Measurements from ENCODE around the gene SPATA18. TPM values are rescaled to one million over a fixed set of nuclear protein-coding genes. Genes with fewer than 3 reads are reported as not detected.

SPATA18 gene
- total and polyA plus RNA-seq, 7 donors: 1.8 to 13.0 (median 3.2) TPM

GRCh38 chr4:52110171-52110570, 59.1 kb downstream of the SPATA18 start:
- WGBS, 2 donors: 85 to 86% methylated on average over 1 of the region's 1 CpG
- intact Hi-C loops (cut with DNase I): no loop called here

DNA sequence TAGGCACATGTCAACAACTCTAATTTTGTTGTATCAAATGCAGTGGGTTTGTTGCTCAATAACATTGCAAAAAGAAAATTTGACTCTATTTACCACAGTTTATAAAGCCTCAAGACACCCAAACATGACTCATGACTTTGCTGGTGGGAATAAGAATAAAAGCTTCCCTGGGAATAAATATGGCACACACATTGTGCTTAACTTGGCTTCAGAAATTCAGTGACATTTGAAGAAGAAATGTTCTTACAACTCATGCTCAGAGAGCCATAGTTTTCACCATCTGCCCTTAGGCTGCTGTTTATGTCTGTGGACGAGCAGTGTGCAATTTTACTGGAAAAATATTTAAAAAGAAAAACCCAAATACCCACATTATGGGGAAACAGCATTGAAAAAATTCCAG, 60.9 kb downstream of the SPATA18 start:
- Histone ChIP-seq H3K4me1 (no peaks in the 10 kb centered on the region), H3K27ac (no peak overlapping the region), H3K9me3 (no peaks in the 10 kb centered on the region), H3K4me3 (no peak overlapping the region), H3K27me3 (no peaks in the 10 kb centered on the region), H3K36me3 (no peaks in the 10 kb centered on the region)
- DNase-seq: no peak
- WGBS, 2 donors: 59 to 78% methylated on average over 1 of the region's 1 CpG
- intact Hi-C loops (cut with DNase I): no loop called here
- TF ChIP-seq POLR2A (IDR thresholded peaks at IDR 0.05): no peak
- TF ChIP-seq CTCF (IDR thresholded peaks at IDR 0.05): no peak
- TF ChIP-seq EP300 (IDR thresholded peaks at IDR 0.05): no peak
- no peak for TF ChIP-seq POLR2AphosphoS5 (IDR thresholded peaks at IDR 0.05)

More at GRCh38 chr4:52110171-52110570, 59.1 kb downstream of the SPATA18 start:
- no peak for TF ChIP-seq POLR2A (IDR thresholded peaks at IDR 0.05)
- TF ChIP-seq POLR2AphosphoS5 (IDR thresholded peaks at IDR 0.05): no peak
- no peak for TF ChIP-seq EP300 (IDR thresholded peaks at IDR 0.05)
- H3K27ac ChIP-seq: no peak overlapping the region
- H3K4me3 ChIP-seq: no peak overlapping the region
- no peaks in the 10 kb centered on the region for H3K9me3 ChIP-seq
- no peaks in the 10 kb centered on the region for H3K36me3 ChIP-seq
- no peaks in the 10 kb centered on the region for H3K4me1 ChIP-seq
- DNase-seq: no peak
- H3K27me3 ChIP-seq: no peaks in the 10 kb centered on the region

GRCh38 chr4:52112411-52112810, 61.3 kb downstream of the SPATA18 start:
- Histone ChIP-seq H3K4me3 (no peak overlapping the region), H3K9me3 (no peaks in the 10 kb centered on the region), H3K27ac (no peak overlapping the region), H3K36me3 (no peaks in the 10 kb centered on the region), H3K4me1 (no peaks in the 10 kb centered on the region), H3K27me3 (no peaks in the 10 kb centered on the region)
- TF ChIP-seq POLR2AphosphoS5 (IDR thresholded peaks at IDR 0.05) (no peak), POLR2A (IDR thresholded peaks at IDR 0.05) (no peak), CTCF (IDR thresholded peaks at IDR 0.05) (no peak), EP300 (IDR thresholded peaks at IDR 0.05) (no peak)
- intact Hi-C loops (cut with DNase I): no loop called here
- 79 to 80% methylated on average over 1 of the region's 1 CpG for WGBS, 2 donors
- DNase-seq: no peak

GRCh38 chr4:52116641-52117040, 65.5 kb downstream of the SPATA18 start:
- DNase-seq: no peak
- H3K4me3 ChIP-seq: no peak overlapping the region
- H3K9me3 ChIP-seq: no peaks in the 10 kb centered on the region
- 73 to 90% methylated on average over 2 of the region's 2 CpGs for WGBS, 2 donors
- H3K27ac ChIP-seq: no peak overlapping the region
- intact Hi-C loops (cut with DNase I): no loop called here
- H3K36me3 ChIP-seq: no peaks in the 10 kb centered on the region
- no peaks in the 10 kb centered on the region for H3K4me1 ChIP-seq
- TF ChIP-seq CTCF (IDR thresholded peaks at IDR 0.05): no peak
- no peak for TF ChIP-seq EP300 (IDR thresholded peaks at IDR 0.05)
- TF ChIP-seq POLR2A (IDR thresholded peaks at IDR 0.05): no peak
- TF ChIP-seq POLR2AphosphoS5 (IDR thresholded peaks at IDR 0.05): no peak
- H3K27me3 ChIP-seq: no peaks in the 10 kb centered on the region

DNA sequence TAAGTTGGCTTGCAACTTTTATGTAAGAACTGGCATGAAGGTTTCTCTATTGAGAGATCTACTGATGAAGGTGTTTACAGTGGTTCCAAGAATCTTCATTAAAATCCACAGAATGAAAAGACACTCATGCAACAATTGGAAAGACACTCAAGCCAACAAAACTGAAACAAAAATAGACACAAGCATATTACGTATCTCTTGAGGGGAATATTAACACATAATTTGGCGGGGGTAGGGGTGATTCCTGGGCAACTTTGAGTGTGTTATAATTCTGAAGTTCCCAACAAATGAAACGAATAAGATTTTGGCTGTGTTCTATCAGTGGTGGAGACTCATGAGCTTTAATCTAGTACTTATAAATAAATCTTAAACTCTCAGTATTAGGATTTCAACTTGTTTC, 75.1 kb downstream of the SPATA18 start:
- Histone ChIP-seq H3K27me3 (no peaks in the 10 kb centered on the region), H3K36me3 (no peaks in the 10 kb centered on the region), H3K27ac (no peak overlapping the region), H3K9me3 (peaks cover 0 to 3% (median 0%) of the 10 kb centered on the region in 4 donors), H3K4me3 (no peak overlapping the region), H3K4me1 (no peaks in the 10 kb centered on the region)
- WGBS, 2 donors: 76 to 78% methylated on average over 3 of the region's 3 CpGs
- no peak for TF ChIP-seq POLR2A (IDR thresholded peaks at IDR 0.05)
- no peak for TF ChIP-seq EP300 (IDR thresholded peaks at IDR 0.05)
- TF ChIP-seq CTCF (IDR thresholded peaks at IDR 0.05): no peak
- intact Hi-C loops (cut with DNase I): no loop called here
- no peak for DNase-seq

Data from sigmoid colon (tissue), 7 donors.